HG02763 (cell line): ENCODE measurements around the gene MSH3.
"Not testable (repeated sequence)": the region's sequence is repeated elsewhere in the genome, so short reads cannot be mapped to it uniquely, and the experiment has no call there.

Source experiments
- ATAC-seq: cut with Tn5 transposase; IDR thresholded peaks from one replicate; pipeline ENCODE4 v1.9.1; 2021; ENCODE audit warnings: mild to moderate bottlenecking, moderate library complexity; ENCODE audit not compliant: unreplicated experiment

MSH3 gene

DNA sequence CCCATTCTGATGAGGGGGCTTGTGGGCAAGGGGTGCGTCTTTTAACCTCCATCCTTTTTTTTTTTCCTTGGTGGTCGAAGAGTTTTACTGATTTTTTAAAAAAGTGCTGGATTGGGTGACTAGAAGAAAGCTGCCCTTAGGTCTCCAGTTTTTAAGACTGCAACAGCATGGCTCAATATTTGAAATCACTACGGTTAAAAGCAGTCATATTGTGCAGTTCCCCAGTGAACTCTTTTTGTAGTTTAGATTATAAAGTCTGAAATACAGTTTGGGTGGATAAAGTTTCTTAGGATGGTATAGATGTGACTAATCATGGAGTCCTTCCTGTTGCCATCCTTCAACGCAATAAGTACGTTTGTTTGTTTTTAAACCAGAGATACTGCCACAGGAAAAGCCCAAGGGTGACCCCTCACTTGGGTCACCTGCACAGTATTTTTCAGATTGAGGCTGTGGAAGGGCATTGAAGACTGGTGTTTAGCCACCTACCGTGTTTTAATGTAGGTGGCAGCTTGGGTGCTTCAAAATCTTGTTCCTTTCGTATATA lies 851 bp downstream of the MSH3 start:
- ATAC-seq: no peak

DNA sequence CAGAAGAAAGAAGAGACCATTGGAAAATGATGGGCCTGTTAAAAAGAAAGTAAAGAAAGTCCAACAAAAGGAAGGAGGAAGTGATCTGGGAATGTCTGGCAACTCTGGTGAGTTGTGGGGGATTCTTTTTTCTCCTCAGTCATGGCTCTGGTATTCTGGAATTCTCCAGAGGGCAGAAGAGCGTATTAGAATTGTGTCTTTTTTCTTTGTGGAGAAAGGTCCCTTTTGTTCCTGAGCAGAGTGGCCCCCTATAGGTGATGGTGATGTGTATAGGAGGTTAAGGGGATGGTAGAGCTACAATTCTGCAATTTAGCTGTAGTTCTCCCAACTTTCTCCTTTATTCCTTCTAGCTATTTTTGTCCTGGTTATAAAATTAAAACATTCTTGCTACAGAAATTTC lies 2.0 kb downstream of the MSH3 start:
- ATAC-seq: no peak

DNA sequence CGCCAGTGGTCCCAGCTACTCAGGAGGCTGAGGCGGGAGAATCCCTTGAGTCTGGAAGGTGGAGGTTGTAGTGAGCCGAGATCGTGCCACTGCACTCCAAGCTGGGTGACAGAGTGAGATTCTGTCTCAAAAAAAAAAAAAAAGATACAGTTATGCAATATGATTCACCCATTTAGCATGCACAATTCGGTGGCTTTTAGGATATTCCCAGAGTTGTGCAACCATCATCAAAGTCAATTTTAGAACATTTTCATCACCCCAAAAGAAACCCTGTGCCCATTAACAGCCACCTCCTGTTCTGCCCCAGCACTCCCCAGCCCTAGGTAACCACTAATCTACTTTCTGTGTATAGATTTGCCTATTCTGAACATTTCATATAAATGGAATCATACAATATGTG lies 4.7 kb downstream of the MSH3 start:
- no peak for ATAC-seq

DNA sequence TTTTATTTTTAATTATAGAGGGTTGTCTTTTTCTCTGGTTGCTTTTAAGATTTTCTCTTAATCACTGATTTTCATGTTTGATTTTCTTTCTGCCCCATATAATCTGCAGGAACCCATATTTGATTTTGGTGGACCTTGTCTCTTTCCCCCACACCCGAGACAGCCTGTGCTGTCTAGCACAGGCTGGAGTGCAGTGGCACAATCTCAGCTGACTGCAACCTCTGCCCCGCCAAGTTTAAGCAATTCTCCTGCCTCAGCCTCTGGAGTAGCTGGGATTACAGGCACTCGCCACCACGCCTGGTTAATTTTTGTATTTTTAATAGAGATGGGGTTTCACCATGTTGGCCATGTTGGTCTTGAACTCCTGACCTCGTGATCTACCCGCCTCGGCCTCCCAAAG lies 6.2 kb downstream of the MSH3 start:
- ATAC-seq: not testable (repeated sequence)

DNA sequence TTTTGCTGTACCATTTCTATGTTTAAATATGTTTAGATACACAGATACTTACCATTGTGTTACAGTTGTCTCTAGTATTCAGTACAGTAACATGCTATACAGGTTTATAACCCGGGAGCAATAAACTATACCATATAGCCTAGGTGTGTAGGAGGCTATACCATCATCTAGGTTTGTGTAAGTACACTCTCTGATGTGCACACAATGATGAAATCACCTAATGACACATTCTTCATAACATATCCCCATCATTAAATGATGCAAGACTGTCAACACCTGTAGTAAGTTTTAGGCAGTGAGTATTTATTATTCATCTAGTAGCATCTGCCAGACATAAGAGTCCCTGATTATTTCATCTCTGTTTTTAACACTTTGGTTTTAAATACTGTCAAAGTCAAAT lies 7.7 kb downstream of the MSH3 start:
- ATAC-seq: no peak

DNA sequence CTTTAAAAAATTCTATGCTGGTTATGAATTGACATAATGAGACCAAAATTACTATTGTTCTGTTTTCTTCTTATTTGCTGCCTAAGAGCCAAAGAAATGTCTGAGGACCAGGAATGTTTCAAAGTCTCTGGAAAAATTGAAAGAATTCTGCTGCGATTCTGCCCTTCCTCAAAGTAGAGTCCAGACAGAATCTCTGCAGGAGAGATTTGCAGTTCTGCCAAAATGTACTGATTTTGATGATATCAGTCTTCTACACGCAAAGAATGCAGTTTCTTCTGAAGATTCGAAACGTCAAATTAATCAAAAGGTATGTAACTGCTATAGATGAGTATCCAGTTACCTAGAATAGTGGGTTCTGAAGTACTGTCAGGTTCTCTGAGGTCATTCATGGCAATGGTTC lies 10.6 kb downstream of the MSH3 start:
- no peak for ATAC-seq

DNA sequence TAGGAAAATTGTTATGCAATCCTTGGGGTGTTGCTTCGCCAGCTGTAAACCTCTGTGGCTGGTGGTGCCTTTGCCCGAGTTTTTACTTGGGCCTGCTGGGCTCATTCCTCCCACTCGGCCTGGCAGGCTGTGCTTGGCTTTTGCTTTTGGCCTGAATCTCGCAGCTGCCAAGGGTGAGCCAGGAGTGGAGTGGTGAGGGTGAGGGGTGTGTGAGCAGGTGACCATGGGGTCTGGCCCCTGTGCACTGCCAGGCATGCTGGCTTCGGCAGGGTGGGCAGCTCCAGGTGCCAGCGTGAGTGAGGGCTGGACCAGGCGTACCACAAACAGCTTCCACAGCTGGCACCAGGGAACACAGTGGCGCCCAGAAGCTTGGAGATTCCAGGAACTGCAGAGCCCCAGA lies 12.9 kb downstream of the MSH3 start:
- ATAC-seq: no peak

DNA sequence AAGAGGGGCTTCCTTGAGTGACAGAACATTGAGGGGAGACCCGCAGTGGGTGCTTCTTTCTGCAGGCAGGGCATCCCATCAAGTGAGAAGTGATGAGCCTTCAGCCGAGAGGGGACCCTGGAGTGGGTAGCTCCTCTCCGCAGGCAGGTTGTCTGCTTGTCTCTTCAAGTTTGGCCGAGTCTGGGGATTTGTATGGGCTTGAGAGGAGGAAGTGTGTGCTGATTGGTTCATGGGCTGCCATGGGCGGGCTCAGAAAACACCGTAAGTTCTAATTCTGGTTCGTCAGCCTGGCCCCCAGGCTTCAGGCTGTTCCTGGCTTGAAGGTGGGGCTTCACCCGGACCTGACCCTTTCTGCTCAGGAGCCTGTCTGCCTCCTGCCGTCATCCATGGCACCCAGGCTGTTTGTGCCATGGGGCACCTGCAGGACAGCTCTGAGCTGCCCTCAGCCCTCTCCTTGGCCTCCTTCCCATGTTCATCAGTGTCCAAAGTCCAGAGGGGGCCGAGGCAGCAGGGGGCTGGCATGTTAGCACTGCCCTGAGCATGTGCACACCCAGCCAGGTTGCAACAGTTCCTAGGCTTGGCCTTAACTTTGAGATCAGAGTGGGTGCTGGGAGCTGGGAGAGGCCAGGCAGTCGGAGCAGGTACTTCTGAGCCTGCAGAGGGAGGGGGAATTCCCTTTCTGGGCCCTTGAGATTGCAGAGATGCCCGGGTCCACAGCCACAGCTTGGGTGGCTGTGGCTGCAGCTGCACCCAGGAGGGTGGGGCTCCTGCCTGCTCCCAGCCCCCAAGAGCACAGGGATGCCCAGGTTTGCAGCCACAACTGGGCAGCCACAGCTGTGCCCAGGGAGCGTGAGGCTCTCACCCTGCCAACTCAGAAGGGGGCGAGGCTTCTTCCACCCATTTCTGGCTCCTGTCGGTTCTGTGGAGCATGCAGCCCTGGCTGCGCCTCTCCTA lies 13.8 kb downstream of the MSH3 start:
- peak; percentile 61 for ATAC-seq

DNA sequence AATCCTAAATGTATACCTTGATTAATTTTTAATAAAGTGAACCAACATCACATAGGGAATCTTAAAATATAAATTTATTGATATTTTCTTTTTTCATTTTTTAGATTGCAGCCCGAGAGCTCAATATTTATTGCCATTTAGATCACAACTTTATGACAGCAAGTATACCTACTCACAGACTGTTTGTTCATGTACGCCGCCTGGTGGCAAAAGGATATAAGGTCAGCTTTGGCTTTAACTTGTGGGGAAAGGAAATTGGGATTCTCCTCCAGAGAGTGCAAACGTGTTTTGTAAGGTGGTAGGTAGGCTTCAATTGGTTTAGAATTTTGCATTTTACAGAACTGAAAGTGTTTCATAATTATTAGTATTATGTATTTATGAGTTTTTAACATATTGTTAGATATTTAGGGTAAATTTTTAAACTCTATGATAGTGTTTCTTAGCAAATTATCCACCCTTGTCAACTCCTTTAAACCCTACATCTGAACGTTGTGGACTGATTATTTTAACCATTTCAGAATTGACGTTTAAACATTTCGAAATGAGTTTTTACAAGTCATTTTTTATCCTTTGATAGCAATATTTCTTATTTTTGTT lies 17.8 kb downstream of the MSH3 start:
- ATAC-seq: no peak

DNA sequence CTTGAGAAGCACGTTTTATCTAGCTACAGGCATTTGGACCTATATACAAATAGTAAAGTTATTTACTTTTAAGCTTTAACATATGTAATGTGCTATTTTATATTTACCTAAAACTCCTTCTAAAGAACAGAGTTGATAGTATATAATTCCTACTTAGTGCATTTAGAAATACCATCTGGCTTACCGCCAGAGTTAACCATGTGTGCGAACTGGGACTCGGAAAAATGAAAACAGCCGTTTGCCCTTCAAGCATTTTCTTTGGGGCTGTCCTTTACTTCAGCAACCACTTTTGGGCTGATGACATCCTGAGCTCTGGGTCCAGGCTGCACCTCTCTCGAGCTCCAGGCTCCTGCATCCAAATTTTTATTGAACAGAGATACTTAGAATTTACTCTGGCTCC lies 22.3 kb downstream of the MSH3 start:
- no peak for ATAC-seq

DNA sequence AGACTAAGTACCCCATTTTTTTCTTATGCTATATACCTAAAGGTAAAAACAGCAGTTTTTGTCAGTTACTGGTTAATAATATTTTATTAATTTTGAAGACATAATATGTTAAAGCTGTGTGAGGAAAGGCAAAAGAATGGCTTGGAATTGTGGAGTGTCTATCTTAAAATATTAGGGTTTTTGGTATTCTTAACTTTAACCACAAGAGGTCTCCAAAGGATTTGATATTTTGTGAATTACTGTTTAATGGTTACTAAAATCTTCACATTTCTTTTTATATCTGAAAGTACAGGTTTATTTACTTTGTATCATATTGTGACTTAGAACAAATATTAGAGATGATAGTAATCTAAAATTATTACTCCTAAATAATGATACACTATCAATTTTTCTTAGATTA lies 32.3 kb downstream of the MSH3 start:
- no peak for ATAC-seq

DNA sequence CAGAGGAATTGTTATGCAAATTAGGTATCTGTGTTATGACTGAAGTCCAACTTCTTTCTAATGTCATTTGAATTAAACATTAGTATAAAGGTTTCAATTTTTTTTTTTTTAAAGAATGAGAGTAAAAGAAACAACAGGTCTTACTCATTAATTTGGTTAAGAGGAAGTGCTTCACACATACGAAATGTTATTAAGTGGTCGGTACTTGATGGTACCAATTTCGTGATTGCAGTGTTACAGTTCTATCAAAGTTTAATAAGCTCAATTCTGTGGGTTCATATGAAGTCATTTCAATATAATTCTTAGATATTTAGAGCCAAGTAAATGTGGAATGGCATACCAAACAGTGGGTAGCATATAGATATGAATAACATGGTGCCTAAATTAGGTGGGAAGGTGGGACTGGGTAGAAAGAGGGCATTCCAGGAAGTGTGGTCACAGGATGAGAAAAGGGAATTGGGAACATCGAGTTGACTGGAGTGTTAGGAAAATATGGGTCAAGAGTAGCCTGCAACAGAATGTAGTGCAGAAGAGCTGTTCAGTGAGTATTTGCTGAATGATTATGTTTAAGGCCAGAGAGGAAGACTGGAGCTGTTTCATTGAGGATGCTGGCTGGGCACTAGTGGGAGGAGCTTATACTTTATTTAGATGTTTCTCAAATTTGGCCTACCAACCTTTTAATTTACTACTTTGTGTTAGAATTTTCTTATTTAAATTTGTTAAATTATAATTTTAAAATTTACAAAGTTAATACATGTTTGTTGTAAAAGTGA lies 34.4 kb downstream of the MSH3 start:
- no peak for ATAC-seq

DNA sequence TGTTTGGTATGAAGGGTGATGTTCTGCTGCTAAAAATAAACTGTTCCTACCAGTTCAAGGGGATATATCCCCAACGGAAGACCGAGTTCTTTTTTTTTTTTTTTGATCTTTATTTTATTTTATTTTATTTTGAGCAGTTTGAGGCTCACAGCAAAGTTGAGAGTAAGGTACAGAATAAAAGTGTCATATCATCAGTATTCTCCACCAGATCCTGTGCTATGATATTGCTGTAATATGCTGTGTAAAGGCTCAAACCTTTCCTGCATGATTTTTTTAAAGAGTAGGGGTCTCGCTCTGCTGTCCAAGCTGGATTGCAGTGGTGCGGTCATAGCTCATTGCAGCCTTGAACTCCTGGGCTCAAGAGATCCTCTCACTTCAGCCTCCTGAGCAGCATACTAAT lies 35.2 kb downstream of the MSH3 start:
- ATAC-seq: no peak

DNA sequence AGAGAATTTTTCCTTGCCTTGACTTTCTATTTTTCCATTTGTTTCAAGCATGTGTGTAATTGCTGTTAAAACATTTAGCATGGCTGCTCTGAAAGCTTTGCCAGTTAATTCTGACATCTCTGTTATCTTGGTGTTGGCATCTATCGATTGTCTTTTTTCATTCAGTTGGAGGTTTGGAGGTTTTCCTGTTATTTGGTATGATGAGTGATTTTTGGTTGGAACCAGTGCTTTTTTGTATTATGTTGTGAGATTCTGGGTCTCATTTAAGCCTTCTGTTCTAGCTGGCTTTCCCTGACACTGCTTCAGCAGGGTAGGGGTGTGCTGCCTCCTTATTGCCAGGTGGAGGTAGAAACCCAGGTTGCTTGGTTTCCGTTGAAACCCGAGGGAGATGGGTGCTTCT lies 41.2 kb downstream of the MSH3 start:
- no peak for ATAC-seq

DNA sequence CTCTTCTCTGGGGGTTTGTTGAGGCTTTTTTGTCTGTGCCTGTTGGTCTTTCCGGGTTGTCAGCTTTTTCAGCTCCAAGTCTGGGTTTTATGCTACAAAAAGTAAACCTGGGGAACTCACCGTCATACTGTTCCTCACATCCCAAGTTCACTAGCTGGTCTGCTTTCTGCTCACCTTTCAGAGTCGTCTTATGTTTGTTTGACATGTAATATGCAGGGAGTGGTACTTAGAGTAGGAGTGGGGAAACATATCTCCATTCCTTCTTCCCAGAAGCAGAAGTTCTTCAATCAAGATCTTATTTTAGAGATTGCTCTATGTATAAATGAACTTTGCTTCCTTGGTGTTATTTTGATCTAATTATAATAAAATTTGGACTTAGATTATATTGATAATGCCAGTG lies 42.0 kb downstream of the MSH3 start:
- ATAC-seq: no peak

DNA sequence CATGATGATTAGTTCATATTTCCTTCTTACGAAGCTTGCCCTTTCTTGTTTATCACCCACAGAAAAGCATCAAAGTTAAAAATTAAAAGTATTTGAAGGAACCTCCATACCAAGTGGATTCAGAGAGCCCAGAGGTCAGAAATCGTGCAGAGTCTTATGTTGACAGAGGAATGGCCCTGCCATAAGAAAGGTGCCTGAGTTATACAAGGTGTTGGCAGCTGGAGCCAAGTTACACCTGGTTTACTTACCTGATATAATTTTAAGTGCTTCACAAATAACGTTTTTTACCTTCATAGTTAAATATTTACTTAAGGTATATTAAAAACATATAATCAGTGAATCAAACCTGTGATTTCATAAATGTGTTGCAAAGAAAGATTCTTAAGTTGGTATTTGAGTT lies 42.6 kb downstream of the MSH3 start:
- ATAC-seq: no peak

DNA sequence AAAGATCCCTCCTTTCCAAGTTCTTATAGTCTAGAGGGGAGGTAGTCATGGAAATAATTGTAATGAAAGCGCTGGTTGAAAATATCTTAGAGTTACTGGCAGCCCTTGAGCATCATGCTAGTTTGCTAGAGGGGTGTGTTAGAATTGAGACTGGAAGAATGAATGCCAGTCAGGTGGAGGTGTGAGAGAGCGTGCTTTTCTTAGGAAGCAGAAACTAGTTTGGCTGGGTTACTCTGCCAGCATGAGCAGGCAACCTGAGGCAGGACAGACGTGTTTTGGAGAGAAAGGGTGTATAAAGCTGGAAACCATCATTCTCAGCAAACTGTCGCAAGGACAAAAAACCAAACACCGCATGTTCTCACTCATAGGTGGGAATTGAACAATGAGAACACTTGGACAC lies 43.9 kb downstream of the MSH3 start:
- no peak for ATAC-seq

DNA sequence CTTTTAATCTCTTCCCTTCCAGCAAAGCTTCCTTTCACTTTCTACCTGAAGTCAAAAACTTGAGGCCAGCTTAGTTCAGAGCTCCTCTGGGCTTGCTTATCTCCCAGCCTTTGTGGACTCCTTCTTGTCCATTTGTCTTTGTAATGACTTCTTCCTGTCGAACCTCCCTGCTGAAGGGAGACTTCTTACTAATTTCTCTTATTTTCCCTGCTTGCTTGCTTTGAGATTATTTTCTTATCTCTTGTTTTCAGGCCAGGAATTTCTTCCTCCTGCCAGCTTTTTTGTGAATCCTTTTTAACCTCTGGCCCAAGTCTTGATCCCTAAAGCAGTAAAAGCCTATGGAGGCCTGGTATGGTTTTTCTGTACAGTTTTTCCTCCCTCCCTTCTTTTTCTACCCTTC lies 47.1 kb downstream of the MSH3 start:
- ATAC-seq: no peak

DNA sequence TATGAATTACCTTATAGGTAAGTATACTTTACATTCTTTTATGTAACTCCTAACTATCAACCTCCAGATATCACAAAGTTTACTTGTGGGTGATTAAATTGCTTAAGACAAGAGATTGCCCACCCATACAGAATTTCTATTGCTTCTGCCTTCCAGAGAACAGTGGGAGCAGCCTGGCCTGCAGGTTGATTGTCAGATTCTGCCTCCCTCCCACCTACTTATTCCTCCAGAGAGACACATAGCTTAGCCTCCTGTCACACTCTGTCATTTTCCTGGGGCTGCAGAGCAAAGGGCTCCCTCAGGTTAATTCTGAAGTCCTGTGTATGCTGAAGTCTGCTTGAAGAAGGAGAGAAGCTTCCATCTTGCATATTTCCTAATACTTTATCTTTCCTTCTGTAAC lies 48.8 kb downstream of the MSH3 start:
- ATAC-seq: no peak

DNA sequence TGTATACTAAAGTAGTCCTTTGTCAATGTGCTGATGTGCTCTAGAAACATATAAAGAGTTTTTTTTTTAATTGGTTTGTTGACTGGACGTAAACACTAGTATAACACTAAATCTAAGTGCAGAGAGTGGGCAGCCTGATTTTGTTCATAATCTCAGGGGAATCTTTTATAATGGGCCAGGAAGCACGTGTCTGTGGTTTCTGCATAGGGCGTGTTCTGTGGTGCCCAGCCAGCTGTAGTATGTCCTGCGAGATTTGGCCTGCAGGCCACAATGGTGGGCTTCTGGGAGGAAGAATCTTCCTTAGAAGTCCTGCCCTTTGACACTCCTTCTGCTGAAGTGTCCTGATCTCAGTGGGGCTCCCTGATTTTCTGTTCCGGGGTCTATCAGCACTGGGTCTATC lies 49.3 kb downstream of the MSH3 start:
- no peak for ATAC-seq

DNA sequence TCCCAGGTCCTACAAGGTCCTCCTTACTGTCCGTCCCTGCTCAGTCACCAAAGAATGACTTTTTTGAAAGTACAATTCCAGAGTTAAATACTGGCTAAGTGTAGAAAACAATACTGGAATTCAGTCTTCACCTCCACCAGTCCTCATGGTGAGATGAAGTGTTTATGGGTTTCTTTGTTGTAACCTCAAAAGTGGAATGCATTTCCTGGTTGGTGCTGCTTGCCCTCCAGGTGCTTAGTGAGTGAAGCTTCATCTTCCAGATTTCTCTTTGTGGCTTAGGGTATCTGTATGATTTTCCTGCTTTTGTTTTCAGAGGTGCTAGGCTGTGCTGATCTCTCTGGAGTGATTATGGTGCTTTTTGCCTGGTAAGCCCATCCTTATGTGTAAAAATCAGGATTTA lies 49.8 kb downstream of the MSH3 start:
- ATAC-seq: no peak
